Uterus (tissue), 2 donors: ENCODE results near the gene DTX3.

ENCODE experiments used
- CTCF ChIP-seq, 4 experiments: fragments of 200-600 bp in 2 of 4; fragments of 450-650 bp in 2 of 4; sonication (generic) in 2 of 4; IDR thresholded peaks; one replicate each; pipeline ENCODE4 v1.5.1; 2016 to 2019; ENCODE audit warnings: antibody characterized with exemption in 4 of 4, mild to moderate bottlenecking in 2 of 4, moderate library complexity in 1 of 4
- POLR2A ChIP-seq, 2 donors: fragments of 450-650 bp; IDR thresholded peaks; one replicate each; pipeline ENCODE4 v1.6.1; 2016; ENCODE audit warnings: antibody characterized with exemption in 2 of 2, mild to moderate bottlenecking in 1 of 2, moderate library complexity in 1 of 2

DNA sequence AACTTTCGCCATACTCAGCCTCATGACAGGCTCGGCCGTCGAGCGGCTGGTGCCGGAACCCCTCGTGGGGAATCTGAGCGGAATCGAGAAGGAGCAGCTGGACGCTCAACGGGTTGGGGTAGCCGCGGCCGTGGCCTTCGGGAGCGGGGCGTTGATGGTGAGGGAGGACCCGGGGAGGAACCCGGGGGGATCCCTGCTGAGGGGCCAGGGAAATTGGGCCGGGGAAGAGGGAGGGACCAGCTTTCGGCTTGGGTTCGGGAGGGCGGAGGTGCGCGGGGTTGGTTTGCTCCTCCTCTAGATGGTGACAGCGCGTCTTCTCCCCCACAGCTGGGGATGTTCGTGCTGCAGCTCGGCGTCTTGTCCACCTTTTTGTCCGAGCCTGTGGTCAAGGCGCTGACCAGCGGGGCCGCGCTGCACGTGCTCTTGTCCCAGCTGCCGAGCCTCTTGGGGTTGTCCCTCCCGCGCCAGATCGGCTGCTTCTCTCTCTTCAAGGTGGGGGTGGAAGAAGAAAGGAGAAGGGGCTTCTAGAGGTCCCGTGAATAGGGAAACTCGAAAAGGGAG lies 16.4 kb downstream of the DTX3 start:
- TF ChIP-seq CTCF (IDR thresholded peaks at IDR 0.05) (no peak), POLR2A (IDR thresholded peaks at IDR 0.05) (no peak)
